WTC11 (cell line): Measurements from ENCODE around the gene ZDHHC14. TPM values are rescaled to one million over a fixed set of nuclear protein-coding genes. Genes with fewer than 3 reads are reported as not detected.

Source experiments
- ATAC-seq: fragments of 200-7000 bp; cut with Tn5 transposase; 2 replicates; pipeline ENCODE4 v1.10.0; 2021; ENCODE audit warnings: mild to moderate bottlenecking, moderate library complexity
- CTCF ChIA-PET: fragments of 300-600 bp; sonication (Branson Sonifier 250); formaldehyde crosslinking; loops from one replicate; lab custom pipeline; 2021; ENCODE audit warnings: antibody characterized with exemption; lab: Charles Lee
- POLR2A ChIA-PET: fragments of 350-600 bp; sonication (Branson Sonifier 250); formaldehyde crosslinking; loops from one replicate; lab custom pipeline; 2021; ENCODE audit warnings: antibody characterized with exemption; lab: Charles Lee
- DNase-seq: peaks from one replicate; pipeline ENCODE4 v3.0.0; 2021; ENCODE audit warnings: low spot score
- H3K27ac Mint-ChIP-seq: 2 replicates; pipeline ENCODE4 v1.8.0; 2021; ENCODE audit warnings: mixed read lengths
- H3K27me3 Mint-ChIP-seq: 2 replicates; pipeline ENCODE4 v1.8.0; 2021; ENCODE audit warnings: low read depth, mild to moderate bottlenecking, moderate library complexity, mixed read lengths
- H3K36me3 Mint-ChIP-seq: 2 replicates; pipeline ENCODE4 v1.8.0; 2021; ENCODE audit warnings: mixed read lengths
- H3K4me1 Mint-ChIP-seq: 2 replicates; pipeline ENCODE4 v1.8.0; 2022; ENCODE audit warnings: mixed read lengths
- H3K4me3 Mint-ChIP-seq: 2 replicates; pipeline ENCODE4 v1.8.0; 2021; ENCODE audit warnings: mild to moderate bottlenecking, moderate library complexity, mixed read lengths
- H3K9me3 Mint-ChIP-seq: 2 replicates; pipeline ENCODE4 v1.8.0; 2021; ENCODE audit warnings: mixed read lengths
- CREB1 ChIP-seq: sonication (generic); formaldehyde crosslinking; IDR thresholded peaks from 2 replicates; pipeline ENCODE4 v1.8.0; 2023; ENCODE audit warnings: mild to moderate bottlenecking, missing genetic modification reagents
- CTCF ChIP-seq: fragments of 200-600 bp; IDR thresholded peaks from 2 replicates; pipeline ENCODE4 v1.8.0; 2022; ENCODE audit warnings: antibody characterized with exemption
- E2F5 ChIP-seq: sonication (generic); formaldehyde crosslinking; IDR thresholded peaks from 2 replicates; pipeline ENCODE4 v1.8.1; 2022; ENCODE audit warnings: mild to moderate bottlenecking, moderate library complexity, missing genetic modification reagents
- ESRRA ChIP-seq: sonication (generic); formaldehyde crosslinking; IDR thresholded peaks from 2 replicates; pipeline ENCODE4 v1.8.1; 2022; ENCODE audit warnings: mild to moderate bottlenecking, missing genetic modification reagents, borderline replicate concordance
- FOXP4 ChIP-seq: sonication (generic); formaldehyde crosslinking; IDR thresholded peaks from 2 replicates; pipeline ENCODE4 v1.8.0; 2022; ENCODE audit warnings: mild to moderate bottlenecking, missing genetic modification reagents
- MYBL2 ChIP-seq: sonication (generic); formaldehyde crosslinking; IDR thresholded peaks from 2 replicates; pipeline ENCODE4 v1.8.1; 2023; ENCODE audit warnings: mild to moderate bottlenecking, moderate library complexity, missing genetic modification reagents
- NR3C1 ChIP-seq: sonication (generic); formaldehyde crosslinking; conservative IDR thresholded peaks from 2 replicates; pipeline ENCODE4 v1.8.1; 2023; ENCODE audit warnings: low read depth, mild to moderate bottlenecking, missing genetic modification reagents
- PRRX2 ChIP-seq: fragments of 250-450 bp; sonication (Bioruptor Pico); IDR thresholded peaks from 2 replicates; pipeline ENCODE4 v1.8.0; 2021; ENCODE audit warnings: mild to moderate bottlenecking
- ZNF138 ChIP-seq: sonication (generic); formaldehyde crosslinking; conservative IDR thresholded peaks from 2 replicates; pipeline ENCODE4 v1.8.1; 2022; ENCODE audit warnings: mild to moderate bottlenecking, moderate library complexity, missing genetic modification reagents
- total RNA-seq: library from RNA; stranded (reverse); gene quantifications from 3 replicates; pipeline ENCODE4 v1.2.3, GENCODE V29; 2021
- TF ChIP-seq, protein P1 (sequence below): sonication (generic); formaldehyde crosslinking; IDR thresholded peaks from 2 replicates; pipeline ENCODE4 v1.8.0; 2022; ENCODE audit warnings: mild to moderate bottlenecking, missing genetic modification reagents
- TF ChIP-seq, protein P2 (sequence below): fragments of 250-450 bp; sonication (Bioruptor Pico); IDR thresholded peaks from 2 replicates; pipeline ENCODE4 v1.9.0; 2021; ENCODE audit warnings: moderate library complexity, mild to moderate bottlenecking, inconsistent platforms, borderline replicate concordance
- TF ChIP-seq, protein P3 (sequence below): sonication (generic); formaldehyde crosslinking; IDR thresholded peaks from 2 replicates; pipeline ENCODE4 v1.8.0; 2022; ENCODE audit warnings: missing genetic modification reagents
- TF ChIP-seq, protein P4 (sequence below): fragments of 250-450 bp; sonication (Bioruptor Pico); IDR thresholded peaks from 2 replicates; pipeline ENCODE4 v1.8.0; 2021; ENCODE audit warnings: mild to moderate bottlenecking
- TF ChIP-seq, protein P5 (sequence below): sonication (generic); formaldehyde crosslinking; IDR thresholded peaks from 2 replicates; pipeline ENCODE4 v1.8.1; 2023; ENCODE audit warnings: mild to moderate bottlenecking, missing genetic modification reagents, borderline replicate concordance
- TF ChIP-seq, protein P6 (sequence below): sonication (generic); formaldehyde crosslinking; IDR thresholded peaks from 2 replicates; pipeline ENCODE4 v1.8.1; 2022; ENCODE audit warnings: mild to moderate bottlenecking, missing genetic modification reagents, moderate library complexity, borderline replicate concordance

Gene ZDHHC14
- total RNA-seq, 1 experiment from 2014 or later, result 6.6 TPM

- peaks cover 11% of the 10 kb centered on the region for H3K36me3 Mint-ChIP-seq
- TF ChIP-seq PRRX2 (CRISPR knock-in tag) (no peak), CREB1 (CRISPR knock-in tag) (no peak)
- TF ChIP-seq, all 79 proteins: peak for 0
- Mint-ChIP-seq H3K4me1 (peaks cover 16% of the 10 kb centered on the region), H3K9me3 (peaks cover 8% of the 10 kb centered on the region; the same call in 1 of the 2 replicates), H3K4me3 (no peak overlapping the region), H3K27me3 (no peaks in the 10 kb centered on the region), H3K27ac (no peak overlapping the region)
- ChIA-PET CTCF (no interaction called here), POLR2A (no interaction called here)
- no peak for DNase-seq
- ATAC-seq, result no peak
These were observed 189.1 kb downstream of the ZDHHC14 start for GRCh38 chr6:157570104-157570503.

- H3K4me3 Mint-ChIP-seq, result no peak overlapping the region
- H3K27ac Mint-ChIP-seq, result no peak overlapping the region
- peaks cover 16% of the 10 kb centered on the region for H3K4me1 Mint-ChIP-seq
- H3K27me3 Mint-ChIP-seq, result no peaks in the 10 kb centered on the region
- POLR2A ChIA-PET, result no interaction called here
- DNase-seq (no peak), ATAC-seq (no peak)
- TF ChIP-seq, protein P1, sequence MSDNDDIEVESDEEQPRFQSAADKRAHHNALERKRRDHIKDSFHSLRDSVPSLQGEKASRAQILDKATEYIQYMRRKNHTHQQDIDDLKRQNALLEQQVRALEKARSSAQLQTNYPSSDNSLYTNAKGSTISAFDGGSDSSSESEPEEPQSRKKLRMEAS (CRISPR knock-in tag), result no peak
- TF ChIP-seq ZNF138 (CRISPR knock-in tag) (no peak), E2F5 (no peak), CREB1 (CRISPR knock-in tag) (no peak), ESRRA (CRISPR knock-in tag) (no peak), MYBL2 (no peak), FOXP4 (CRISPR knock-in tag) (no peak), NR3C1 (no peak), CTCF (no peak)
- TF ChIP-seq, protein P2, sequence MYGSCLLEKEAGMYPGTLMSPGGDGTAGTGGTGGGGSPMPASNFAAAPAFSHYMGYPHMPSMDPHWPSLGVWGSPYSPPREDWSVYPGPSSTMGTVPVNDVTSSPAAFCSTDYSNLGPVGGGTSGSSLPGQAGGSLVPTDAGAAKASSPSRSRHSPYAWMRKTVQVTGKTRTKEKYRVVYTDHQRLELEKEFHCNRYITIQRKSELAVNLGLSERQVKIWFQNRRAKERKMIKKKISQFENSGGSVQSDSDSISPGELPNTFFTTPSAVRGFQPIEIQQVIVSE, result no peak
- TF ChIP-seq, protein P3, sequence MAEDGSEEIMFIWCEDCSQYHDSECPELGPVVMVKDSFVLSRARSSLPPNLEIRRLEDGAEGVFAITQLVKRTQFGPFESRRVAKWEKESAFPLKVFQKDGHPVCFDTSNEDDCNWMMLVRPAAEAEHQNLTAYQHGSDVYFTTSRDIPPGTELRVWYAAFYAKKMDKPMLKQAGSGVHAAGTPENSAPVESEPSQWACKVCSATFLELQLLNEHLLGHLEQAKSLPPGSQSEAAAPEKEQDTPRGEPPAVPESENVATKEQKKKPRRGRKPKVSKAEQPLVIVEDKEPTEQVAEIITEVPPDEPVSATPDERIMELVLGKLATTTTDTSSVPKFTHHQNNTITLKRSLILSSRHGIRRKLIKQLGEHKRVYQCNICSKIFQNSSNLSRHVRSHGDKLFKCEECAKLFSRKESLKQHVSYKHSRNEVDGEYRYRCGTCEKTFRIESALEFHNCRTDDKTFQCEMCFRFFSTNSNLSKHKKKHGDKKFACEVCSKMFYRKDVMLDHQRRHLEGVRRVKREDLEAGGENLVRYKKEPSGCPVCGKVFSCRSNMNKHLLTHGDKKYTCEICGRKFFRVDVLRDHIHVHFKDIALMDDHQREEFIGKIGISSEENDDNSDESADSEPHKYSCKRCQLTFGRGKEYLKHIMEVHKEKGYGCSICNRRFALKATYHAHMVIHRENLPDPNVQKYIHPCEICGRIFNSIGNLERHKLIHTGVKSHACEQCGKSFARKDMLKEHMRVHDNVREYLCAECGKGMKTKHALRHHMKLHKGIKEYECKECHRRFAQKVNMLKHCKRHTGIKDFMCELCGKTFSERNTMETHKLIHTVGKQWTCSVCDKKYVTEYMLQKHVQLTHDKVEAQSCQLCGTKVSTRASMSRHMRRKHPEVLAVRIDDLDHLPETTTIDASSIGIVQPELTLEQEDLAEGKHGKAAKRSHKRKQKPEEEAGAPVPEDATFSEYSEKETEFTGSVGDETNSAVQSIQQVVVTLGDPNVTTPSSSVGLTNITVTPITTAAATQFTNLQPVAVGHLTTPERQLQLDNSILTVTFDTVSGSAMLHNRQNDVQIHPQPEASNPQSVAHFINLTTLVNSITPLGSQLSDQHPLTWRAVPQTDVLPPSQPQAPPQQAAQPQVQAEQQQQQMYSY (CRISPR knock-in tag), result no peak
- TF ChIP-seq, protein P4, sequence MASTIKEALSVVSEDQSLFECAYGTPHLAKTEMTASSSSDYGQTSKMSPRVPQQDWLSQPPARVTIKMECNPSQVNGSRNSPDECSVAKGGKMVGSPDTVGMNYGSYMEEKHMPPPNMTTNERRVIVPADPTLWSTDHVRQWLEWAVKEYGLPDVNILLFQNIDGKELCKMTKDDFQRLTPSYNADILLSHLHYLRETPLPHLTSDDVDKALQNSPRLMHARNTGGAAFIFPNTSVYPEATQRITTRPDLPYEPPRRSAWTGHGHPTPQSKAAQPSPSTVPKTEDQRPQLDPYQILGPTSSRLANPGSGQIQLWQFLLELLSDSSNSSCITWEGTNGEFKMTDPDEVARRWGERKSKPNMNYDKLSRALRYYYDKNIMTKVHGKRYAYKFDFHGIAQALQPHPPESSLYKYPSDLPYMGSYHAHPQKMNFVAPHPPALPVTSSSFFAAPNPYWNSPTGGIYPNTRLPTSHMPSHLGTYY (CRISPR knock-in tag), result no peak
- TF ChIP-seq, protein P5, sequence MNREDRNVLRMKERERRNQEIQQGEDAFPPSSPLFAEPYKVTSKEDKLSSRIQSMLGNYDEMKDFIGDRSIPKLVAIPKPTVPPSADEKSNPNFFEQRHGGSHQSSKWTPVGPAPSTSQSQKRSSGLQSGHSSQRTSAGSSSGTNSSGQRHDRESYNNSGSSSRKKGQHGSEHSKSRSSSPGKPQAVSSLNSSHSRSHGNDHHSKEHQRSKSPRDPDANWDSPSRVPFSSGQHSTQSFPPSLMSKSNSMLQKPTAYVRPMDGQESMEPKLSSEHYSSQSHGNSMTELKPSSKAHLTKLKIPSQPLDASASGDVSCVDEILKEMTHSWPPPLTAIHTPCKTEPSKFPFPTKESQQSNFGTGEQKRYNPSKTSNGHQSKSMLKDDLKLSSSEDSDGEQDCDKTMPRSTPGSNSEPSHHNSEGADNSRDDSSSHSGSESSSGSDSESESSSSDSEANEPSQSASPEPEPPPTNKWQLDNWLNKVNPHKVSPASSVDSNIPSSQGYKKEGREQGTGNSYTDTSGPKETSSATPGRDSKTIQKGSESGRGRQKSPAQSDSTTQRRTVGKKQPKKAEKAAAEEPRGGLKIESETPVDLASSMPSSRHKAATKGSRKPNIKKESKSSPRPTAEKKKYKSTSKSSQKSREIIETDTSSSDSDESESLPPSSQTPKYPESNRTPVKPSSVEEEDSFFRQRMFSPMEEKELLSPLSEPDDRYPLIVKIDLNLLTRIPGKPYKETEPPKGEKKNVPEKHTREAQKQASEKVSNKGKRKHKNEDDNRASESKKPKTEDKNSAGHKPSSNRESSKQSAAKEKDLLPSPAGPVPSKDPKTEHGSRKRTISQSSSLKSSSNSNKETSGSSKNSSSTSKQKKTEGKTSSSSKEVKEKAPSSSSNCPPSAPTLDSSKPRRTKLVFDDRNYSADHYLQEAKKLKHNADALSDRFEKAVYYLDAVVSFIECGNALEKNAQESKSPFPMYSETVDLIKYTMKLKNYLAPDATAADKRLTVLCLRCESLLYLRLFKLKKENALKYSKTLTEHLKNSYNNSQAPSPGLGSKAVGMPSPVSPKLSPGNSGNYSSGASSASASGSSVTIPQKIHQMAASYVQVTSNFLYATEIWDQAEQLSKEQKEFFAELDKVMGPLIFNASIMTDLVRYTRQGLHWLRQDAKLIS, result no peak
- TF ChIP-seq, protein P6, sequence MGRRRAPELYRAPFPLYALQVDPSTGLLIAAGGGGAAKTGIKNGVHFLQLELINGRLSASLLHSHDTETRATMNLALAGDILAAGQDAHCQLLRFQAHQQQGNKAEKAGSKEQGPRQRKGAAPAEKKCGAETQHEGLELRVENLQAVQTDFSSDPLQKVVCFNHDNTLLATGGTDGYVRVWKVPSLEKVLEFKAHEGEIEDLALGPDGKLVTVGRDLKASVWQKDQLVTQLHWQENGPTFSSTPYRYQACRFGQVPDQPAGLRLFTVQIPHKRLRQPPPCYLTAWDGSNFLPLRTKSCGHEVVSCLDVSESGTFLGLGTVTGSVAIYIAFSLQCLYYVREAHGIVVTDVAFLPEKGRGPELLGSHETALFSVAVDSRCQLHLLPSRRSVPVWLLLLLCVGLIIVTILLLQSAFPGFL (CRISPR knock-in tag), result no peak
- H3K9me3 Mint-ChIP-seq, result peaks cover 8% of the 10 kb centered on the region; the same call in 1 of the 2 replicates
- peaks cover 11% of the 10 kb centered on the region for H3K36me3 Mint-ChIP-seq
- CTCF ChIA-PET, result interaction anchor here (0.6 to 1.5 kb wide), 5 partner anchors 14 to 429 kb away, joined by 3 to 5 read pairs (median 4); no protein-coding TSS in a partner anchor
These were observed 189.8 kb downstream of the ZDHHC14 start for GRCh38 chr6:157570752-157571151.
